H9 (cell line): ENCODE data around the gene SEMA3A. TPM values are rescaled to one million over a fixed set of nuclear protein-coding genes. Genes with fewer than 3 reads are reported as not detected.

Source experiments
- DNase-seq: peaks from one replicate; pipeline ENCODE4 v3.0.0-alpha.2; 2017
- H2AFZ ChIP-seq: one replicate; pipeline ENCODE4 v1.6.1; 2013; ENCODE audit warnings: mild to moderate bottlenecking, low read length, control low read depth, moderate library complexity
- H2AK5ac ChIP-seq: 2 replicates; pipeline ENCODE4 v1.6.1; 2013; ENCODE audit warnings: low read length, control low read depth, mixed read lengths; ENCODE audit not compliant: insufficient read length
- H2BK120ac ChIP-seq: one replicate; pipeline ENCODE4 v1.6.1; 2013; ENCODE audit warnings: low read depth, mild to moderate bottlenecking, low read length, control low read depth, inconsistent platforms; ENCODE audit not compliant: poor library complexity, severe bottlenecking
- H2BK12ac ChIP-seq: 2 replicates; pipeline ENCODE4 v1.6.1; 2013; ENCODE audit warnings: low read length, control low read depth, mixed read lengths, low read depth; ENCODE audit not compliant: insufficient read length
- H2BK15ac ChIP-seq: 2 replicates; pipeline ENCODE4 v1.6.1; 2013; ENCODE audit warnings: low read depth, low read length, control low read depth
- H2BK20ac ChIP-seq: one replicate; pipeline ENCODE4 v1.6.1; 2013; ENCODE audit warnings: low read depth, mild to moderate bottlenecking, low read length, control low read depth, inconsistent platforms; ENCODE audit not compliant: poor library complexity, severe bottlenecking
- H2BK5ac ChIP-seq: 2 replicates; pipeline ENCODE4 v1.6.1; 2013; ENCODE audit warnings: low read length, control low read depth, mixed read lengths; ENCODE audit not compliant: insufficient read length
- H3K14ac ChIP-seq: 2 replicates; pipeline ENCODE4 v1.6.1; 2013; ENCODE audit warnings: low read length, control low read depth; ENCODE audit not compliant: insufficient read depth
- H3K18ac ChIP-seq: 2 replicates; pipeline ENCODE4 v1.6.1; 2013; ENCODE audit warnings: low read depth, mild to moderate bottlenecking, mixed read lengths, low read length, control low read depth; ENCODE audit not compliant: insufficient read length
- H3K23ac ChIP-seq: 2 replicates; pipeline ENCODE4 v1.6.1; 2013; ENCODE audit warnings: low read length, control low read depth, mixed read lengths, low read depth; ENCODE audit not compliant: insufficient read length
- H3K23me2 ChIP-seq: 2 replicates; pipeline ENCODE4 v1.6.1; 2013; ENCODE audit warnings: low read depth, mild to moderate bottlenecking, mixed read lengths, low read length, control low read depth; ENCODE audit not compliant: insufficient read length, poor library complexity, severe bottlenecking
- H3K27ac ChIP-seq: 2 replicates; pipeline ENCODE4 v1.5.1; 2013; ENCODE audit warnings: low read length, control low read depth, mixed read lengths, low read depth; ENCODE audit not compliant: insufficient read length
- H3K27me3 ChIP-seq: 2 replicates; pipeline ENCODE4 v1.6.1; 2013; ENCODE audit warnings: low read length, control low read depth, inconsistent platforms; ENCODE audit not compliant: insufficient read depth
- H3K4ac ChIP-seq: 2 replicates; pipeline ENCODE4 v1.6.1; 2013; ENCODE audit warnings: low read depth, mild to moderate bottlenecking, control low read depth, inconsistent platforms, low read length, moderate library complexity
- H3K4me1 ChIP-seq: 2 replicates; pipeline ENCODE4 v1.6.1; 2013; ENCODE audit warnings: low read length, control low read depth, inconsistent platforms; ENCODE audit not compliant: insufficient read depth
- H3K4me2 ChIP-seq: 2 replicates; pipeline ENCODE4 v1.6.1; 2013; ENCODE audit warnings: low read length, control low read depth, mixed read lengths; ENCODE audit not compliant: insufficient read length, insufficient read depth
- H3K56ac ChIP-seq: 2 replicates; pipeline ENCODE4 v1.6.1; 2013; ENCODE audit warnings: low read depth, mild to moderate bottlenecking, mixed read lengths, low read length, control low read depth; ENCODE audit not compliant: insufficient read length
- H3K79me1 ChIP-seq: 2 replicates; pipeline ENCODE4 v1.6.1; 2013; ENCODE audit warnings: low read depth, mild to moderate bottlenecking, moderate library complexity, low read length, control low read depth, inconsistent platforms; ENCODE audit not compliant: insufficient read depth, poor library complexity, severe bottlenecking
- H3K79me2 ChIP-seq: 2 replicates; pipeline ENCODE4 v1.6.1; 2013; ENCODE audit warnings: low read length, control low read depth, inconsistent platforms; ENCODE audit not compliant: insufficient read depth
- H3K9ac ChIP-seq: 2 replicates; pipeline ENCODE4 v1.6.1; 2013; ENCODE audit warnings: low read length, control low read depth, mixed read lengths; ENCODE audit not compliant: insufficient read length; ENCODE audit errors: extremely low read depth
- H3K9me3 ChIP-seq: one replicate; pipeline ENCODE4 v1.6.1; 2013; ENCODE audit warnings: low read depth, low read length, inconsistent platforms; ENCODE audit not compliant: control insufficient read depth
- H3T11ph ChIP-seq: one replicate; pipeline ENCODE4 v1.6.1; 2013; ENCODE audit warnings: mild to moderate bottlenecking, low read length, control low read depth, inconsistent platforms
- H4K20me1 ChIP-seq: one replicate; pipeline ENCODE4 v1.6.1; 2013; ENCODE audit not compliant: control insufficient read depth, insufficient read length, insufficient read depth
- H4K5ac ChIP-seq: 2 replicates; pipeline ENCODE4 v1.6.1; 2013; ENCODE audit warnings: low read depth, mild to moderate bottlenecking, mixed read lengths, low read length, control low read depth; ENCODE audit not compliant: insufficient read length
- H4K8ac ChIP-seq: replicated peaks from 2 replicates; pipeline ENCODE4 v1.6.1; 2013; ENCODE audit warnings: low read length, control low read depth, mixed read lengths, low read depth; ENCODE audit not compliant: insufficient read length
- H4K91ac ChIP-seq: 2 replicates; pipeline ENCODE4 v1.6.1; 2013; ENCODE audit warnings: low read depth, mild to moderate bottlenecking, moderate library complexity, mixed read lengths, low read length, control low read depth; ENCODE audit not compliant: insufficient read length
- H3K27ac Mint-ChIP-seq, 3 experiments: 2 replicates in 2 of 3; 3 replicates in 1 of 3; pipeline ENCODE4 v1.8.0; 2020 to 2021; ENCODE audit warnings: mixed read lengths in 3 of 3, mild to moderate bottlenecking in 1 of 3, moderate library complexity in 1 of 3
- H3K27me3 Mint-ChIP-seq: 2 replicates; pipeline ENCODE4 v1.8.0; 2021; ENCODE audit warnings: low read depth, mild to moderate bottlenecking, moderate library complexity, mixed read lengths
- H3K36me3 Mint-ChIP-seq, 3 experiments: 2 replicates in 2 of 3; 3 replicates in 1 of 3; pipeline ENCODE4 v1.8.0; 2020 to 2021; ENCODE audit warnings: low read depth in 3 of 3, mixed read lengths in 3 of 3; ENCODE audit not compliant: insufficient read depth in 1 of 3
- H3K4me1 Mint-ChIP-seq, 2 experiments: 2 replicates each; pipeline ENCODE4 v1.8.0; 2020; ENCODE audit warnings: mixed read lengths in 2 of 2
- H3K4me3 Mint-ChIP-seq, 2 experiments: 2 replicates in 1 of 2; 3 replicates in 1 of 2; pipeline ENCODE4 v1.8.0; 2020 to 2021; ENCODE audit warnings: mild to moderate bottlenecking in 2 of 2, mixed read lengths in 2 of 2, moderate library complexity in 1 of 2
- H3K9me3 Mint-ChIP-seq, 2 experiments: 2 replicates in 1 of 2; 3 replicates in 1 of 2; pipeline ENCODE4 v1.8.0; 2020; ENCODE audit warnings: mild to moderate bottlenecking in 2 of 2, mixed read lengths in 2 of 2, moderate library complexity in 1 of 2
- CTCF ChIP-seq: fragments of 200-600 bp; sonication (generic); conservative IDR thresholded peaks from 3 replicates; pipeline ENCODE4 v1.8.0; 2021; ENCODE audit warnings: antibody characterized with exemption, mild to moderate bottlenecking
- WGBS: extraction: QIAGEN DNeasy Blood & Tissue Kit; methylation state at CpG from one replicate; pipeline ENCODE4 v1.1.7; 2013; ENCODE audit warnings: missing lambda C conversion rate, low lambda C conversion rate, mixed read lengths; ENCODE audit not compliant: insufficient read length; ENCODE audit errors: extremely low coverage; 5-methylcytosine and 5-hydroxymethylcytosine counted together
- total RNA-seq: library from RNA; stranded (reverse); gene quantifications from 2 replicates; pipeline ENCODE4 v1.2.1, GENCODE V29; 2021

SEMA3A gene
- total RNA-seq, 1 experiment from 2014 or later = 60.0 TPM

GRCh38 chr7:84043661-84044191 lies 150.9 kb downstream of the SEMA3A start:
- Histone ChIP-seq H4K91ac (no peak overlapping the region), H4K5ac (no peak overlapping the region), H3T11ph (no peak overlapping the region), H3K9me3 (no peaks in the 10 kb centered on the region), H2BK15ac (no peak overlapping the region), H3K27ac (no peak overlapping the region), H4K20me1 (no peaks in the 10 kb centered on the region), H3K4me1 (no peaks in the 10 kb centered on the region), H3K79me1 (no peaks in the 10 kb centered on the region), H4K8ac (no peak overlapping the region), H3K18ac (no peak overlapping the region), H3K23ac (no peak overlapping the region), H3K79me2 (no peaks in the 10 kb centered on the region), H3K56ac (no peak overlapping the region), H2BK5ac (no peak overlapping the region), H3K27me3 (no peaks in the 10 kb centered on the region), H3K14ac (no peak overlapping the region), H3K4ac (no peak overlapping the region), H3K23me2 (no peaks in the 10 kb centered on the region), H2BK20ac (no peak overlapping the region), H2AFZ (no peak overlapping the region), H2BK12ac (no peak overlapping the region), H2AK5ac (no peak overlapping the region), H2BK120ac (no peak overlapping the region), H3K4me2 (no peak overlapping the region), H3K9ac (no peak overlapping the region)
- no CpG with 5 or more reads among the region's 1 CpG for WGBS
- Mint-ChIP-seq H3K4me3 (no peak overlapping the region), H3K9me3 (no peaks in the 10 kb centered on the region), H3K36me3 (peaks cover 2 to 24% (median 11%) of the 10 kb centered on the region in 3 experiments; a peak in 4 of 7 replicates), H3K27me3 (no peaks in the 10 kb centered on the region), H3K27ac (no peak overlapping the region; a peak in 1 of 7 replicates), H3K4me1 (peaks cover 7 to 21% of the 10 kb centered on the region in 2 experiments)
- no peak for TF ChIP-seq CTCF
- no peak for DNase-seq
